ENCODE results near the gene C12orf57. TPM values are rescaled to one million over a fixed set of nuclear protein-coding genes. Genes with fewer than 3 reads are reported as not detected.

C12orf57 gene
- total RNA-seq, 1 experiment from 2014 or later, result 103 TPM

DNA sequence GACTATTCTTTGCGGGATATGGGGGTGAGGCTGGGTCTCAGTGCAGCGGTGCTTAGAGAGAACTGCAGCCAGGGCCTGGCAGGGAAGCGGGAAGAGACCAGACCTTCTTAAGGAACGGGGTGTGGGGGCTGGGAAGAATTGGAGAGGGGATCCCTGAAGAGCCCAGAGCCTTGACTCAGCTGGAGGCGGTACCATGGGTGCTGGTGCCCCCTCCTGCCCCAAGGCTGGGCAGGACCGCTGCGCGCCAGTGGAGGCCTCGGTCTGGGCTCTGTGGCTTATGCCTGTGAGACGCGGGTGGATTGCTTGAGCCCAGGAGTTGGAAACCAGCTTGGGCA lies 1.5 kb upstream of the C12orf57 start:
- no TSS peak for BruUV-seq (replicated peaks)
- intact Hi-C loops (cut with micrococcal nuclease; ENCODE audit: unreplicated experiment), result loop anchor here (5.0 kb wide), 1 partner anchor 75 kb away; the partner anchor contains the start of gene TPI1
- DNase-seq, result no peak
- Mint-ChIP-seq H3K27ac (ENCODE audit: unreplicated experiment) (peak overlapping the region; percentile 100), H3K4me1 (ENCODE audit: low read depth, unreplicated experiment) (peaks cover 52% of the 10 kb centered on the region), H3K27me3 (ENCODE audit: unreplicated experiment) (peaks cover 13% of the 10 kb centered on the region), H3K36me3 (ENCODE audit: insufficient read depth, unreplicated experiment) (peaks cover 98% of the 10 kb centered on the region), H3K4me3 (ENCODE audit: low read depth, unreplicated experiment) (peak overlapping the region; percentile 87), H3K9me3 (ENCODE audit: low read depth, unreplicated experiment) (no peaks in the 10 kb centered on the region)
- CTCF ChIA-PET, result interaction anchor here (2.7 kb wide), 1 partner anchor 70 kb away, joined by 13 read pairs; the partner anchor contains the start of gene SPSB2
- TF ChIP-seq, protein P1, sequence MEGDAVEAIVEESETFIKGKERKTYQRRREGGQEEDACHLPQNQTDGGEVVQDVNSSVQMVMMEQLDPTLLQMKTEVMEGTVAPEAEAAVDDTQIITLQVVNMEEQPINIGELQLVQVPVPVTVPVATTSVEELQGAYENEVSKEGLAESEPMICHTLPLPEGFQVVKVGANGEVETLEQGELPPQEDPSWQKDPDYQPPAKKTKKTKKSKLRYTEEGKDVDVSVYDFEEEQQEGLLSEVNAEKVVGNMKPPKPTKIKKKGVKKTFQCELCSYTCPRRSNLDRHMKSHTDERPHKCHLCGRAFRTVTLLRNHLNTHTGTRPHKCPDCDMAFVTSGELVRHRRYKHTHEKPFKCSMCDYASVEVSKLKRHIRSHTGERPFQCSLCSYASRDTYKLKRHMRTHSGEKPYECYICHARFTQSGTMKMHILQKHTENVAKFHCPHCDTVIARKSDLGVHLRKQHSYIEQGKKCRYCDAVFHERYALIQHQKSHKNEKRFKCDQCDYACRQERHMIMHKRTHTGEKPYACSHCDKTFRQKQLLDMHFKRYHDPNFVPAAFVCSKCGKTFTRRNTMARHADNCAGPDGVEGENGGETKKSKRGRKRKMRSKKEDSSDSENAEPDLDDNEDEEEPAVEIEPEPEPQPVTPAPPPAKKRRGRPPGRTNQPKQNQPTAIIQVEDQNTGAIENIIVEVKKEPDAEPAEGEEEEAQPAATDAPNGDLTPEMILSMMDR (IDR thresholded peaks at IDR 0.05; ENCODE audit: unreplicated experiment), result no peak

DNA sequence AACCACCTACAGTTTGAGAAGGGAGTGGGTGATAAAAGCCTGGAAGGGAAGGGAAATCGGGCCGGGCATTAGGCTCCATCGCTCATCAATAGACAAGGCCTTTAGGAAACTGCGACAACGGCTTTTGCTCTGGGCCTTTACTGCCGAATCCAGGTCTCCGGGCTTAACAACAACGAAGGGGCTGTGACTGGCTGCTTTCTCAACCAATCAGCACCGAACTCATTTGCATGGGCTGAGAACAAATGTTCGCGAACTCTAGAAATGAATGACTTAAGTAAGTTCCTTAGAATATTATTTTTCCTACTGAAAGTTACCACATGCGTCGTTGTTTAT lies 467 bp upstream of the C12orf57 start:
- peak; percentile 74 for DNase-seq
- H3K36me3 Mint-ChIP-seq (ENCODE audit: insufficient read depth, unreplicated experiment), result peaks cover 98% of the 10 kb centered on the region

DNA sequence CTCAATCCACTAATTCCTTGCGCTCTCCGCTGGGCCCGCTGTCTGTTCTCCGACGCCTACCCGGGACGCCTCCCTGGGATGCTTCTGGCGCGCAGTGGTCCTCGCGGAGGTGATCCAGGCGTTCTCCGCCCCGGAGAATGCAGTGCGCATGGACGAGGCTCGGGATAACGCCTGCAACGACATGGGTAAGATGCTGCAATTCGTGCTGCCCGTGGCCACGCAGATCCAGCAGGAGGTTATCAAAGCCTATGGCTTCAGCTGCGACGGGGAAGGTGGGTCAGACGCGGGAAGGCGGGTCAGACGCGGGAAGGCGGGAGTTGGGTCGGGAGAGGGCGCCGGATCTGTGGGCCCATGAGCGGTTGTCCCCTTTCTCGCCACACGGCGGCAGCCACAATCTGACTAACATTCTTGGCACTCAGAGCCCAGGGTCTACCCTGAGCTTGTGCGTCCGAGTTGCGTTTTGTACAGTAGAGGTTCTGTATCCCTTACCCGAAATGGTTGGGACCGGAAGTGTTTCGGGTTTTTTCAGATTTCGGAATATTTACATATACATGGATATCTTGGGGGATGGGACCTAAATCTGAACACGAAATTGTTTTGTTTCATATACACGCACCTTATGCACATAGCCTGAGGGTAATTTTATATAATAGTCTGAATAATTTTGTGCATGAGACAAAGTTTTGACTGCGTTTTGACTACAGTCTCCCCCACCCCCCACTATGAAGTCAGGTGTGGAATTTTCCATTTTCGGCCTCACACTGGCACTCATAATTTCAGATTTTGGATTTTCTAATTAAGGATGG lies 762 bp downstream of the C12orf57 start:
- H3K27ac Mint-ChIP-seq (ENCODE audit: unreplicated experiment), result peak overlapping the region; percentile 100
- intact Hi-C loops (cut with micrococcal nuclease; ENCODE audit: unreplicated experiment), result loop anchor here (1.0 to 5.0 kb wide), 4 partner anchors 18 to 168 kb away; partner anchors contain the start of genes C1R and TPI1
- CTCF ChIA-PET, result interaction anchor here (1.0 to 4.3 kb wide), 9 partner anchors 18 to 169 kb away, joined by 4 to 90 read pairs (median 7); partner anchors contain the start of genes C1RL, LPCAT3 and SPSB2
- no TSS peak for BruUV-seq (replicated peaks)
- peaks cover 13% of the 10 kb centered on the region for H3K27me3 Mint-ChIP-seq (ENCODE audit: unreplicated experiment)
- TF ChIP-seq, protein P1 (IDR thresholded peaks at IDR 0.05; ENCODE audit: unreplicated experiment), result peak; percentile 62
- peak overlapping the region; percentile 87 for H3K4me3 Mint-ChIP-seq (ENCODE audit: low read depth, unreplicated experiment)
- no peaks in the 10 kb centered on the region for H3K9me3 Mint-ChIP-seq (ENCODE audit: low read depth, unreplicated experiment)
- H3K36me3 Mint-ChIP-seq (ENCODE audit: insufficient read depth, unreplicated experiment), result peaks cover 87% of the 10 kb centered on the region
- H3K4me1 Mint-ChIP-seq (ENCODE audit: low read depth, unreplicated experiment), result peaks cover 49% of the 10 kb centered on the region
- peak; percentile 93 for DNase-seq

More for the DNA sequence above, 467 bp upstream of the C12orf57 start:
- peak overlapping the region; percentile 100 for H3K27ac Mint-ChIP-seq (ENCODE audit: unreplicated experiment)
- TF ChIP-seq, protein P1 (IDR thresholded peaks at IDR 0.05; ENCODE audit: unreplicated experiment), result no peak
- H3K4me1 Mint-ChIP-seq (ENCODE audit: low read depth, unreplicated experiment), result peaks cover 56% of the 10 kb centered on the region
- CTCF ChIA-PET, result interaction anchor here (0.8 to 4.3 kb wide), 6 partner anchors 18 to 74 kb away, joined by 3 to 90 read pairs (median 9); partner anchors contain the start of gene SPSB2
- no TSS peak for BruUV-seq (replicated peaks)
- peak overlapping the region; percentile 87 for H3K4me3 Mint-ChIP-seq (ENCODE audit: low read depth, unreplicated experiment)
- H3K9me3 Mint-ChIP-seq (ENCODE audit: low read depth, unreplicated experiment), result no peaks in the 10 kb centered on the region
- intact Hi-C loops (cut with micrococcal nuclease; ENCODE audit: unreplicated experiment), result loop anchor here (5.0 kb wide), 1 partner anchor 76 kb away; the partner anchor contains the start of gene TPI1
- peaks cover 13% of the 10 kb centered on the region for H3K27me3 Mint-ChIP-seq (ENCODE audit: unreplicated experiment)

DNA sequence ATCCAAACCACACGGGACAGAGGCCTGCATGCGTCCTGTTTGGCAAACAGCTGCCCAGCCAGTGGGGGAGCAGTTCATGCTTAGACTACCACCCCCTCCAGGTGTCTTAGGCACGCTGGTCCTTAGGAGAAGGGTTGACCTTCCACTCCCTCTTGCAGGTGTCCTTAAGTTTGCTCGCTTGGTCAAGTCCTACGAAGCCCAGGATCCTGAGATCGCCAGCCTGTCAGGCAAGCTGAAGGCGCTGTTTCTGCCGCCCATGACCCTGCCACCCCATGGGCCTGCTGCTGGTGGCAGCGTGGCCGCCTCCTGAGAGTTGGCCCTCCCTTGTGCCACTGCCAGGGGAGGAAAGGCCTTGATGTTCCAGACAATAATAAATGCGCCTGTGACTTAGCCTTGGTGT lies 1.8 kb downstream of the C12orf57 start:
- H3K4me3 Mint-ChIP-seq (ENCODE audit: low read depth, unreplicated experiment), result peak overlapping the region; percentile 87
- TF ChIP-seq, protein P1 (IDR thresholded peaks at IDR 0.05; ENCODE audit: unreplicated experiment), result no peak
- CTCF ChIA-PET, result interaction anchor here (0.9 to 4.3 kb wide), 9 partner anchors 8 to 163 kb away, joined by 3 to 90 read pairs (median 7); partner anchors contain the start of genes C1RL, LPCAT3 and SPSB2
- no peak for DNase-seq
- H3K9me3 Mint-ChIP-seq (ENCODE audit: low read depth, unreplicated experiment), result no peaks in the 10 kb centered on the region
- peaks cover 13% of the 10 kb centered on the region for H3K27me3 Mint-ChIP-seq (ENCODE audit: unreplicated experiment)
- peaks cover 49% of the 10 kb centered on the region for H3K4me1 Mint-ChIP-seq (ENCODE audit: low read depth, unreplicated experiment)
- peaks cover 78% of the 10 kb centered on the region for H3K36me3 Mint-ChIP-seq (ENCODE audit: insufficient read depth, unreplicated experiment)
- intact Hi-C loops (cut with micrococcal nuclease; ENCODE audit: unreplicated experiment), result loop anchor here (5.0 kb wide), 1 partner anchor 167 kb away; no protein-coding TSS in a partner anchor
- no TSS peak for BruUV-seq (replicated peaks)
- peak overlapping the region; percentile 100 for H3K27ac Mint-ChIP-seq (ENCODE audit: unreplicated experiment)

Data from Calu3 (cell line).